NCI-H1436 treated with DMSO at 0.1 percent for 48 hours (cell line): Measurements from ENCODE around the gene BICC1.
"Not testable (repeated sequence)": the region's sequence is repeated elsewhere in the genome, so short reads cannot be mapped to it uniquely, and the experiment has no call there.

ENCODE experiments used
- DNase-seq: peaks from one replicate; lab custom pipeline; 2025; lab: John Stamatoyannopoulos, UW

Gene BICC1

DNA sequence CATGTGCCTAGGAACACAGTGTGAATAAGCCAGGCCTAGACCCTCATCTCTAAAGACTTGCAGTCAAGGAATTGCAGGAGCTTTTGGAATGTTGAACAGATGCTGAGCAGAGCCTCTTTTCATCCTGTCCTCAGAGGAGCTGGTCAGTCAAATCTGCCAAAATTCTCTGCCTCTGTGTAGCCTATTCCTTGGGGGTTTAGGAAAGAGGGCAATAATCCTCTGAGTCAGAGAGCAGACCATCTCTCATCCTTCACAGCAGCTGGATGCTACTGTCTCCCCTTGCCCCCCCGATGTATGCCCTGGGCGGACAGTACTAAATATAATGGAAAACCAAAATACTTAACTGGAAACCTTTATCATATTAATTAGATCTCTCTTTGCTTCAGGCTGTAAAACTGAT lies 52.6 kb downstream of the BICC1 start:
- no peak for DNase-seq

GRCh38 chr10:58567652-58568051 lies 55.0 kb downstream of the BICC1 start:
- no peak for DNase-seq

- no peak for DNase-seq
Measured at GRCh38 chr10:58568428-58568935, 55.8 kb downstream of the BICC1 start.

DNA sequence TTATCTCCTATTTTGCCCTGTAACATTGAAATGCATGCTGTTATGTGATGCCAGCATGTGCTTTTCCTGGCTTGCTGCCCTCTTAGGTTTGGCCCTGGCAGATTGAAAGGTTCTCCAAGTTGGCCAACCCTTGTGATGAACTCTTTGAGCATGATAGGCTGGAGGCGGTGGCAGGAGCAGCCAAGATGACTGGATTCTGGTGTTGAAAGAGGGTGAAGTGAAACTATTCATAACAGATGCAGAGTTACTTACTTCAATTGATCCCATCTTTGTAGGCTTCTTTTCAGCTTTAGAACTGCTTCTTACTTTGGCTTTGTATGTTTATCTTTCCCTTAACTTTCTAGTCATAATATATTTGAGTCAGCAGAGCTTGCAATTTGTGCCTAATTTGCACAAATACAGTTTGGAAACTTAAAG lies 57.6 kb downstream of the BICC1 start:
- DNase-seq, result no peak

DNA sequence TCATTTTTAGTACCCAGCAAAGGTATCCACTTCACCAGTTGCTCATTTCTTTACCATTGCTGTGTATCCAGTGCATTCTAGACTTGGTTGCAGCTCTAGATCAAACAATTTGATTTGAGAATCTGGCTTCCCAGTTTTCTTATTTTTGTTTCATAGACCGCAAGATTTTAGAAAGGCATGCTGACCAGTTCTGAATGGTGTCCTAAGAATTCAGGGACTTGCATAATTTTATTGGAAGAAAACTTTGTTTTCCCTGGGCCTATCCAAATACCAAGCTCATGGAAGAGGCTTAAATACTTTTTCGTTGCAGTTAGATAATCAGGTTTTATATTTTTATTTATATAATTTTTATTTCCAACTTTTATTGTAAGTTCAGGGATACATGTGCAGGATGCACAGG lies 58.3 kb downstream of the BICC1 start:
- DNase-seq, result no peak

DNA sequence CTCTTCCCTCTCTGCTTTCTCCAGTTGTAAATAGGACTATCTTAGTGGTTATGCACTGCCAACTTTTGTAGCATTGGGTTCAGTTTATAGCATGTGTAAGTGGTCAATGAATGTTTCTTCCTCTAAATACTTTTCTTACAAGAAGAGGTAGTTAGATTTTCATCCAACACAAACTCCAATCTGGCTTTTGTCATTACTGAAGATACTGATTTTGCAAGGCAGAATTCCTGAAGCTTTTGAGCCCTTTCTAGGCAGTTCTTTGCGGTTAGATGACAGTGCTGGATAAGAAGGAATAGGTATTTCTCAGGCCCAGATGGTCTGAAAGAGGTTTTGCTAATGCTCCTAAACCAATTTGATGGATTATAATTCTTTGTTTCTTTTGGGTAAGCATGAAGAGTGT lies 60.5 kb downstream of the BICC1 start:
- DNase-seq, result no peak

GRCh38 chr10:58574058-58574457 lies 61.4 kb downstream of the BICC1 start:
- no peak for DNase-seq

DNA sequence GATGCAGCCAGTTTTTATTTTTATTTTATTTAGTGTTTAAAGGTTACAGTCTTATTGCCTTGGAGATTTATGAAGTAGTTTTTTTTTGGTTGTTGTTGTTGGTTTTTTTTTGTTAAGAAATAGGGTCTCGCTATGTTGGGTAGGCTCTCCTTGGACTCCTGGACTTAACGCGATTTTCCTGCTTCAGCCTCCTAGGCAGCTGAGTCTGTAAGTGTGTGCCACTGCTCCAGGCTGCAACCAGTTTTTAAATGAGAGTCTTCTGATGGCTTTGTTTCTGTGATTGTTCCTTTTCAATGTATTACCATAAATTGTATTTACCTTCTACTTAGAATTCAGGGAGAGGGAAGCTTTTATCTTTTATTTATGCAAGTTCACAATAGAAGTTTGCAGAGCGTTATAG lies 62.8 kb downstream of the BICC1 start:
- peak; percentile 30 for DNase-seq

DNA sequence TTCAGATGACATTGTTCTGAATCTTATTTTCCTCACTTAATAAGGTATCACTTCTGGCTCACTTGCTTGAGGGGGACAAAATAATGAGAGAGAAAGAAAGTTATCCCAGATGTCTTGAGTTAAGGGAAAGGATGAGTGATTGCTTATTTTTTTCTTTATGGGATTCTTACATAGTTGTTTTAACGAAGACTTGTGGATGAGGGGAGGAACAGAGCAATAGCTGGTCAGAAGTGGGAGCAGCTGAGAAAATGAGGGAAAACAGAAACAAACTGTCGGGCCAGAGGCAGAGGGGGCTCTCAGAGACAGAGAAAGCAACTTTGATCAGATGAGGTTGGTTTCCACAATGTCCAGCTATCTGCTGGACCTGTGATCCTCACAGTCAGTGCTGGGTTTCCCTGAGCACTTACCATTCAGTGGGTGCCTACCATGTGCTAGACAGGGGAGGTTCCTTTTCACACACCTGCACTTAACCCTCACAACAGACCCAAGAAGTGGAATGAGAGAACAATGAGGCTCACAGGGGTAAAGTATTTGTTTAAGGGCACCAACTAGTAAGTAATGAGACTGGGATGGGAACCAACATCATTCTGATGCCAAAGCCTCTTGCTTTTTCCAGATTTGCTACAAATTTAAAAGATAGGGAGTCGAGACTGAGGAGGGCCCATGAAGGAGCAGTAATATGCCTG lies 64.2 kb downstream of the BICC1 start:
- no peak for DNase-seq

DNA sequence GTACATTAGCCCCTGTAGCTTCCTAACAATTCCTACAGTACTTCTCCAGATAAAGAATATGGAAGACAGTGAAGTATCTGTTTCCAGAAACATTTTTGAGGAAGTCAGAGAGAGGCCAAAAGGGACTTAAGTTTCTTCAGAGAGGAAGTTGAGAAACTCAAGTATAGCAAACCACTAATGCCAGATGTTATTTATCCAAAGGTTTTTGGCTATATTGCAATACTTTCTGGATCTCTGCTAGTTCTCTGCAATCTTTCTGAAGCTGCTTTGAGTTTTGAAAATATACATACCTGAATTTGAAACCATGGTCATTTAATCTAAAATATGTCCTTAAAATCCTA lies 64.7 kb downstream of the BICC1 start:
- DNase-seq, result no peak

DNA sequence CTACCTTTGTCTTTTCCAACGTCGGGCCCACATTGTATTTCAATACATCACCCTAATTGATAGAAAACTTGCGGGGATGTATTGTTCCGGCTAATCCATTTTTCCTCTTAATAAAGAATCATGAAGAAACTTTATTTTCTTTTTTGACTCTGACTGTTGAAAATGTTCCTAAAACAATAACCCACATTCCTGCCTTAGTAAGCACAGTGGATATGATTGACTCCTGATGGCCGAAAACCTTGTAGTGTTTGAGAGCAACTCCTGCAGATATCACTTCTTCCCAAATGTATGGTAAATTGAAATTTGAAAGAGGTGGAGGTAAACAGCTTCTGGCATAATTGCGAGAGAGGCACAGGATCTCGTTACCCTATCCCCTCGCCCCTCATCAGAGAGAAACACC lies 65.7 kb downstream of the BICC1 start:
- no peak for DNase-seq

GRCh38 chr10:58579011-58579655 lies 66.5 kb downstream of the BICC1 start:
- DNase-seq, result no peak

- DNase-seq, result no peak
Measured at GRCh38 chr10:58582045-58582444, 69.4 kb downstream of the BICC1 start.

DNA sequence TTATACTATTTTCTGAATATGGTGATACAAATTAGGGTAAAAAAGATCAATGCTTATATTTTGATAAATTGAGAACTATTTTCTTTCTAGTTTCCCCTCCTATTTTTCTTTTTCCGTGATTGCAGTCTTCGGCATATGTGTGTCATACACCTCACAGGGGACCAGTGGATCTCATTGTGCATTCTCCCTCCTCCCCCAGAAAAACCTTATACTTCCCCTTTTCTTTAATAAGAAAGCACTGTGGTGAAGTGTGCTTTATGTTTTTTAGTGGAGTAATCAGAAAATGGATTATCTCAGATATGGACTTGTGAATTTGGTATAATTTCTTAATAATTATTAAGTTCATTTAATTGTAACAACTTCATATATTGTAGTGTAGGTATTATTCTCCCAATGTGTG lies 72.8 kb downstream of the BICC1 start:
- no peak for DNase-seq

DNA sequence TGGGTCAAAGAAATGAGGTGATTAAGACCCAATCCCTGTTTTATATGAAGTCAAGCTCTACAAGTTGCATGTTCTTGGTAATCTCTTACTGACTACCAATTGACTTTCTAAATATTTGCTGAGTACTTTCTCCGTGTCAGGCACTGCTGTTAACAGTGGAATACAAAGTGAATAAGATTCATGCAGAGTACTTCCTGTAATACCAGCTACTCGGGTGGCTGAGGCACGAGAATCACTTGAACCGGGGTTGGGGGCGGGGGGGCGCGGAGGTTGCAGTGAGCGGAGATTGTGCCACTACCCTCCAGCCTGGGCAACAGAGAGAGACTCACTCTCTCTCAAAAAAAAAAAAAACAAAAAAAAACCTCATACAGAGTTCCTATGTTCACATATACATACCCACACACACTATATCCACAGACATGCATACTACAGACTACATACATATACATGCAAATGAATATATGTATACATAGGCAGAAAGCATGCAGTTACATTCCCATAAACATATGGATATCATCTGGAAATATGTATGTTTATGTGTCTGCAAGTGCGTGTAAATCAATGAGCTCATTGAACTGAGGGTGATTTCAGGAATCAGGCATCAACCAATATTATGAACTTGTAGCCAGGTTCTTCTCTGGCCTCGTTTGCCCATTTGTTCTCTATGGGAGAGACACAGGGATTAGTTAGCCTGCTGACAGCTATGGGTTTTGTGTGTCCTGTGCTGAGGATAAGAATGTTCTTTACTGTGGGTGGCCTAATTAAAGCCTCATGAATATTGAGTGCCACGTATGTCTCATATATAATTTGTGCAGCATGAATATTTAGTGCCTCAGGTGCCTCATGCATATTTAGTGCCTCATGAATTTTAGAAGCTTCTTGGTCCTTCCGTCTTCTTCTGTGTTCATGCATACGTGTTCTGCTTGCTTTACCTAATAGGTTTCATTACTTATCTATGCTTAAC lies 73.9 kb downstream of the BICC1 start:
- DNase-seq, result no peak

GRCh38 chr10:58587676-58588075 lies 75.0 kb downstream of the BICC1 start:
- no peak for DNase-seq

DNA sequence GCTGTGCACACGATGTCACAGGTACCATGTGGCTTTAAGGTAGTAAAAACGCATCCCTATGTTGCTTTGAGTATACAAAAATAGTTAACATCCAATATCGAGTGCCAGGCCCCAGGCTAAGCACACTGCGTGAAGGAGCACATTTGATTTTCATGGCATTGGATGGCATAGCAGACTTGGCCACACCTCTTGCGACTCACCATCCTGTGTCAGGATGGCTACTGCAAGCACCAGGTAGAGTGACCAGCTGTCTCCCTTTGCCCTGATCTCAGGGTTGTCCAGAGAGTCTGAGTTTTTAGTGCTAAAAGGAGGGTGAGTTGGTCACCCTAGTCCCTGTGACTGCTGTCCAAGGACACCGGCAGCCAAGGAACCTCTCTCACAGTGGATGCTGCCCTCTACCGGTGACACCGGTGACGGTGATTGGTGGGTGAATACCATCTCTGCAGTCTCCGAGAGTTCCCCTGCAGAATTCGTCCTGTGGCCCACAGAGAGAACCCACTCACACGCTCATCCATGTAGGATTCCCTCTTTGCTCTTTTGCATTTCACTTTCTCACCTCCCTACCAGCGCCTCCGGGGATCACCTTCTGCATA lies 76.1 kb downstream of the BICC1 start:
- DNase-seq, result no peak

GRCh38 chr10:58590152-58590840 lies 77.6 kb downstream of the BICC1 start:
- DNase-seq, result no peak

- DNase-seq, result no peak
Measured at GRCh38 chr10:58590924-58591323, 78.3 kb downstream of the BICC1 start.

DNA sequence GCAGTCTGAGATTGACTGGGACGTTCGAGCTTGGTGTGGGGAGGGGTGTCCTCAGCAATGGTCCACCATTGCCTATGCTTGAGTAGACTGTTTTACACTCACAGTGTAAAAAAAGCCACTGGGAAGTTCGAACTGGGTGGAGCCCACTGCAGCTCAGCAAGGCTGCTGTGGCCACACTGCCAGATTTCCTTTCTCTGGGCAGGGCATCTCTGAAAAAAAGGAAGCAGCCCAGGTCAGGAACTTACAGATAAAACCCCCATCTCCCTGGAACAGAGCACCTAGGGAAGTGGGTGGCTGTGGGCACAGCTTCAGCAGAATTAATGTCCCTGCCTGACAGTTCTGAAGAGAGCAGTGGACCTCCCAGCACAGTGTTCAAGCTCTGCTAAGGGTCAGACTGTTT lies 80.3 kb downstream of the BICC1 start:
- DNase-seq, result no peak

GRCh38 chr10:58597211-58597610 lies 84.5 kb downstream of the BICC1 start:
- not testable (repeated sequence) for DNase-seq
